ENCODE data around the gene FPR2. TPM values are rescaled to one million over a fixed set of nuclear protein-coding genes. Genes with fewer than 3 reads are reported as not detected.
A peak's percentile ranks its signal among the peaks of the same experiment; 100 is the strongest.

The FPR2 gene
- total and polyA plus RNA-seq, 9 of the 15 experiments (the other 6 are each of a cell fraction or from before 2014, with no cell fraction given) = 0.03 to 0.15 (median 0.07) TPM; not detected in 6

DNA sequence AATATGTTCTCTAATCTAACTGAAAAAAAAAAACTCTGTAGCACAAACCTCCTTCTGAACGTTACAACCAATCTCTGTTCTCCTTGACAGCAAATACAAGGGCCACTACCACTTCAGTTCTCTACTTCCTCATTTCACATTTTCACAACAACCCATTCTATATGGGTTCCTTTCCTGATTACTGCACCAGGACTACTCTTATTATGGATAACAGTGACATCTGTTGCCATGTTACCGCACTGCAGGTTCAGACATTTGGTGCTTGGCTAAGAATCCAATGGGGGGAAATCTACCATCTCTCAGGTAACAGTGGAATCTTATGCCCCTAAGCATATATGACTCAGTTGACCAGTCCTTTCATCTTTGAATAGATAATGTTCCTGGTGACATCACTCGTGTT lies 22.4 kb downstream of the FPR2 start (continued):
- TF ChIP-seq, protein P1, sequence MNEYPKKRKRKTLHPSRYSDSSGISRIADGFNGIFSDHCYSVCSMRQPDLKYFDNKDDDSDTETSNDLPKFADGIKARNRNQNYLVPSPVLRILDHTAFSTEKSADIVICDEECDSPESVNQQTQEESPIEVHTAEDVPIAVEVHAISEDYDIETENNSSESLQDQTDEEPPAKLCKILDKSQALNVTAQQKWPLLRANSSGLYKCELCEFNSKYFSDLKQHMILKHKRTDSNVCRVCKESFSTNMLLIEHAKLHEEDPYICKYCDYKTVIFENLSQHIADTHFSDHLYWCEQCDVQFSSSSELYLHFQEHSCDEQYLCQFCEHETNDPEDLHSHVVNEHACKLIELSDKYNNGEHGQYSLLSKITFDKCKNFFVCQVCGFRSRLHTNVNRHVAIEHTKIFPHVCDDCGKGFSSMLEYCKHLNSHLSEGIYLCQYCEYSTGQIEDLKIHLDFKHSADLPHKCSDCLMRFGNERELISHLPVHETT (CRISPR knock-in tag; conservative IDR thresholded peaks at IDR 0.05 in 1 of 2, IDR thresholded peaks at IDR 0.05 in 1 of 2) = no peak
- TF ChIP-seq JUND (IDR thresholded peaks at IDR 0.05; ENCODE audit: borderline replicate concordance, low read depth, low read length) (no peak), JUND (tag; IDR thresholded peaks at IDR 0.05; ENCODE audit: borderline replicate concordance, low read depth, low read length) (peak; percentile 52; the same call in 1 of the 3 replicates), DIDO1 (tag; IDR thresholded peaks at IDR 0.05; ENCODE audit: low read depth) (no peak), RAD51 (IDR thresholded peaks at IDR 0.05; ENCODE audit: borderline replicate concordance, low read depth) (no peak), ZNF57 (CRISPR knock-in tag; IDR thresholded peaks at IDR 0.05) (no peak), STAT5A (IDR thresholded peaks at IDR 0.05; ENCODE audit: borderline replicate concordance, low read length) (no peak), KLF16 (IDR thresholded peaks at IDR 0.05) (0 out of 2 replicates have a peak, but pooled peaks have one; percentile 8), FOSL1 (tag; conservative IDR thresholded peaks at IDR 0.05) (no peak), CXXC5 (CRISPR knock-in tag; IDR thresholded peaks at IDR 0.05) (0 out of 2 replicates have a peak, but pooled peaks have one; percentile 9), SMARCA4 (IDR thresholded peaks at IDR 0.05) (peak; percentile 52; the same call in 1 of the 2 replicates), E2F5 (CRISPR knock-in tag; IDR thresholded peaks at IDR 0.05) (no peak), ELF4 (CRISPR knock-in tag; IDR thresholded peaks at IDR 0.05) (no peak)
- TF ChIP-seq, protein P2, sequence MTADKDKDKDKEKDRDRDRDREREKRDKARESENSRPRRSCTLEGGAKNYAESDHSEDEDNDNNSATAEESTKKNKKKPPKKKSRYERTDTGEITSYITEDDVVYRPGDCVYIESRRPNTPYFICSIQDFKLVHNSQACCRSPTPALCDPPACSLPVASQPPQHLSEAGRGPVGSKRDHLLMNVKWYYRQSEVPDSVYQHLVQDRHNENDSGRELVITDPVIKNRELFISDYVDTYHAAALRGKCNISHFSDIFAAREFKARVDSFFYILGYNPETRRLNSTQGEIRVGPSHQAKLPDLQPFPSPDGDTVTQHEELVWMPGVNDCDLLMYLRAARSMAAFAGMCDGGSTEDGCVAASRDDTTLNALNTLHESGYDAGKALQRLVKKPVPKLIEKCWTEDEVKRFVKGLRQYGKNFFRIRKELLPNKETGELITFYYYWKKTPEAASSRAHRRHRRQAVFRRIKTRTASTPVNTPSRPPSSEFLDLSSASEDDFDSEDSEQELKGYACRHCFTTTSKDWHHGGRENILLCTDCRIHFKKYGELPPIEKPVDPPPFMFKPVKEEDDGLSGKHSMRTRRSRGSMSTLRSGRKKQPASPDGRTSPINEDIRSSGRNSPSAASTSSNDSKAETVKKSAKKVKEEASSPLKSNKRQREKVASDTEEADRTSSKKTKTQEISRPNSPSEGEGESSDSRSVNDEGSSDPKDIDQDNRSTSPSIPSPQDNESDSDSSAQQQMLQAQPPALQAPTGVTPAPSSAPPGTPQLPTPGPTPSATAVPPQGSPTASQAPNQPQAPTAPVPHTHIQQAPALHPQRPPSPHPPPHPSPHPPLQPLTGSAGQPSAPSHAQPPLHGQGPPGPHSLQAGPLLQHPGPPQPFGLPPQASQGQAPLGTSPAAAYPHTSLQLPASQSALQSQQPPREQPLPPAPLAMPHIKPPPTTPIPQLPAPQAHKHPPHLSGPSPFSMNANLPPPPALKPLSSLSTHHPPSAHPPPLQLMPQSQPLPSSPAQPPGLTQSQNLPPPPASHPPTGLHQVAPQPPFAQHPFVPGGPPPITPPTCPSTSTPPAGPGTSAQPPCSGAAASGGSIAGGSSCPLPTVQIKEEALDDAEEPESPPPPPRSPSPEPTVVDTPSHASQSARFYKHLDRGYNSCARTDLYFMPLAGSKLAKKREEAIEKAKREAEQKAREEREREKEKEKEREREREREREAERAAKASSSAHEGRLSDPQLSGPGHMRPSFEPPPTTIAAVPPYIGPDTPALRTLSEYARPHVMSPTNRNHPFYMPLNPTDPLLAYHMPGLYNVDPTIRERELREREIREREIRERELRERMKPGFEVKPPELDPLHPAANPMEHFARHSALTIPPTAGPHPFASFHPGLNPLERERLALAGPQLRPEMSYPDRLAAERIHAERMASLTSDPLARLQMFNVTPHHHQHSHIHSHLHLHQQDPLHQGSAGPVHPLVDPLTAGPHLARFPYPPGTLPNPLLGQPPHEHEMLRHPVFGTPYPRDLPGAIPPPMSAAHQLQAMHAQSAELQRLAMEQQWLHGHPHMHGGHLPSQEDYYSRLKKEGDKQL (CRISPR knock-in tag; IDR thresholded peaks at IDR 0.05; ENCODE audit: borderline replicate concordance) = no peak
- TF ChIP-seq, protein P3, sequence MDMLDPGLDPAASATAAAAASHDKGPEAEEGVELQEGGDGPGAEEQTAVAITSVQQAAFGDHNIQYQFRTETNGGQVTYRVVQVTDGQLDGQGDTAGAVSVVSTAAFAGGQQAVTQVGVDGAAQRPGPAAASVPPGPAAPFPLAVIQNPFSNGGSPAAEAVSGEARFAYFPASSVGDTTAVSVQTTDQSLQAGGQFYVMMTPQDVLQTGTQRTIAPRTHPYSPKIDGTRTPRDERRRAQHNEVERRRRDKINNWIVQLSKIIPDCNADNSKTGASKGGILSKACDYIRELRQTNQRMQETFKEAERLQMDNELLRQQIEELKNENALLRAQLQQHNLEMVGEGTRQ (CRISPR knock-in tag; IDR thresholded peaks at IDR 0.05) = no peak
- TF ChIP-seq, protein P4, sequence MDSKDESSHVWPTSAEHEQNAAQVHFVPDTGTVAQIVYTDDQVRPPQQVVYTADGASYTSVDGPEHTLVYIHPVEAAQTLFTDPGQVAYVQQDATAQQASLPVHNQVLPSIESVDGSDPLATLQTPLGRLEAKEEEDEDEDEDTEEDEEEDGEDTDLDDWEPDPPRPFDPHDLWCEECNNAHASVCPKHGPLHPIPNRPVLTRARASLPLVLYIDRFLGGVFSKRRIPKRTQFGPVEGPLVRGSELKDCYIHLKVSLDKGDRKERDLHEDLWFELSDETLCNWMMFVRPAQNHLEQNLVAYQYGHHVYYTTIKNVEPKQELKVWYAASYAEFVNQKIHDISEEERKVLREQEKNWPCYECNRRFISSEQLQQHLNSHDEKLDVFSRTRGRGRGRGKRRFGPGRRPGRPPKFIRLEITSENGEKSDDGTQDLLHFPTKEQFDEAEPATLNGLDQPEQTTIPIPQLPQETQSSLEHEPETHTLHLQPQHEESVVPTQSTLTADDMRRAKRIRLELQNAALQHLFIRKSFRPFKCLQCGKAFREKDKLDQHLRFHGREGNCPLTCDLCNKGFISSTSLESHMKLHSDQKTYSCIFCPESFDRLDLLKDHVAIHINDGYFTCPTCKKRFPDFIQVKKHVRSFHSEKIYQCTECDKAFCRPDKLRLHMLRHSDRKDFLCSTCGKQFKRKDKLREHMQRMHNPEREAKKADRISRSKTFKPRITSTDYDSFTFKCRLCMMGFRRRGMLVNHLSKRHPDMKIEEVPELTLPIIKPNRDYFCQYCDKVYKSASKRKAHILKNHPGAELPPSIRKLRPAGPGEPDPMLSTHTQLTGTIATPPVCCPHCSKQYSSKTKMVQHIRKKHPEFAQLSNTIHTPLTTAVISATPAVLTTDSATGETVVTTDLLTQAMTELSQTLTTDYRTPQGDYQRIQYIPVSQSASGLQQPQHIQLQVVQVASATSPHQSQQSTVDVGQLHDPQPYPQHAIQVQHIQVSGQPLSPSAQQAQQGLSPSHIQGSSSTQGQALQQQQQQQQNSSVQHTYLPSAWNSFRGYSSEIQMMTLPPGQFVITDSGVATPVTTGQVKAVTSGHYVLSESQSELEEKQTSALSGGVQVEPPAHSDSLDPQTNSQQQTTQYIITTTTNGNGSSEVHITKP (IDR thresholded peaks at IDR 0.05; ENCODE audit: partially characterized antibody) = peak; percentile 44

All from K562 (cell line).